ENCODE data around the gene ABCD1.

GRCh38 chrX:153723351-153724251 lies 1.1 kb upstream of the ABCD1 start:
- TF ChIP-seq CTCF (conservative IDR thresholded peaks at IDR 0.05) (no peak; the same call in 1 of the 2 replicates), EZH2 (IDR thresholded peaks at IDR 0.05; ENCODE audit: low read depth) (no peak)

All from PC-9 (cell line).